Right renal pelvis (tissue), 4 donors: ENCODE data around the gene CARM1. TPM values are rescaled to one million over a fixed set of nuclear protein-coding genes. Genes with fewer than 3 reads are reported as not detected.

Experiments
- DNase-seq, 4 donors: peaks; one replicate each; pipeline ENCODE4 v3.0.0-alpha.2; 2013; ENCODE audit warnings: low read depth in 4 of 4, low spot score in 3 of 4, missing footprints in 1 of 4
- polyA plus RNA-seq, 4 donors: library from polyadenylated mRNA; unstranded; fragments of 120-200 nt; gene quantifications; one replicate each; pipeline ENCODE4 v1.2.1, GENCODE V29; 2013; ENCODE audit not compliant: insufficient read length in 4 of 4

The CARM1 gene
- polyA plus RNA-seq, 4 donors: 42.5 to 58.2 (median 45.3) TPM

DNA sequence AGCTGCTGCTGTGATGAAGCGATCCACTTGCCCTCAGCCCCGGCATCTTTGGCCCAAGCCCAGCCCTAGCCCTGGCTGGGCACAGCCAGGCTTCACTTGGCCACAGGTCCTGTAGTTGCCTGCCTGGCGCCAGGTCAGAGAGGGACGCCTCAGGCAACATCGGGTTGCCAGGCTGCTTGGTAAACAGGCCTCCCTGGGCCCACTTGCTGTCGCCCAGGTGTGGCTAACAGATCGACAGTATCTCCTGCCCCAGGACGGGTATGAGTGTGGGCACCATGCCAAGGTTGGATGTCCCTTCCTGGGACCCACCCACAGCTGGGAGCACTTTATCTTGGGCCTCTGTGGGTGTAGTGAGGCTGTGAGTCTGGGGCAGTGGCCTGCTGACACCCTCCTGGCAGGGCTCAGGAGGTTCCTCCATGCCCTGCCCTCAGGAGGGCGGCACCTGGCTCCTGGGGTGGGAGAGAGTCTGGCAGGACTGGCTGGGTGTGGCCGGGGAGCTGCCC lies 27.8 kb downstream of the CARM1 start:
- DNase-seq: no peak

DNA sequence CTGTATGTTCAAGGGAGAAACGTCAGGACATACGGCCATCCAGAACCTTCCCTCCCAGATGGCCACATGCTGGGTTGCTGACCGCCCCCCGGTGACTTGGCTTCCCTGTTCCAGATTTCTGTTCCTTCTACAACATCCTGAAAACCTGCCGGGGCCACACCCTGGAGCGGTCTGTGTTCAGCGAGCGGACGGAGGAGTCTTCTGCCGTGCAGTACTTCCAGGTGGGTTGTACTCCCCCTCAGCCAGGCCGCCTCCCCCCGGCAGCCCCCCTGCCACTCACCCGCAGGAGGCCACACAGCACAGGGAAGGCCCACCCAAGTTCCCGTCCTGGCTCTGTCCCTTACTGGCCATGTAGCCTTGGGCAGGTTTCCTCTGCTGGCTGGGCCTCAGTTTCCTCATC lies 36.6 kb downstream of the CARM1 start:
- no peak for DNase-seq

DNA sequence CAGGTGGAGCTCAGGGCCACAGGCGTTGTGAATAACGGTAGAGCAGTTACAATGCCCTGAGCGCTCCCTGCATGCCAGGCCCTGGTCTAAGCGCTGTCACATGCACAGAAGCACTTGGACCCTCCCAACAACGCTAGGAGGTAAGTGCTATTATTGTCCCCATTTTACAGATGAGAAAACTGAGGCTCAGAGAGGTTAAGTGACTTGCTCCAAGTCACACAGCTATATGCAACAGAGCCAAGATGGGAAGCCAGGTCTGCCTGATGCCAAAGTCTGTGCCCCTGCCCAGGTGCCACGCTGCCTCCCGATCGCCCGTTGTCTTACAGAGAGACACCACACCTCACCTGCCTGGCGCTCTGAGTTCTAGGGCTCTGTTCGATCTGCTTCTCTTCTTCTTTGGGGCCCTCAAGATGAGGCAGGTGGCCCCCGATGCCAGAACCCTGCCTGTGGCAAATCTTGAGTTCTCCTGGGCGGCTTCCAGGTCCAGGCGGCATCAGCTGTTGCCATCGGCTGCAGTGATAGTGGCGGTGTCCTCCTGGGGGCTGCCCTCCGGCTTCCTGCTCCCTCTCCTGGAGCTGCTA lies 37.1 kb downstream of the CARM1 start:
- no peak for DNase-seq

DNA sequence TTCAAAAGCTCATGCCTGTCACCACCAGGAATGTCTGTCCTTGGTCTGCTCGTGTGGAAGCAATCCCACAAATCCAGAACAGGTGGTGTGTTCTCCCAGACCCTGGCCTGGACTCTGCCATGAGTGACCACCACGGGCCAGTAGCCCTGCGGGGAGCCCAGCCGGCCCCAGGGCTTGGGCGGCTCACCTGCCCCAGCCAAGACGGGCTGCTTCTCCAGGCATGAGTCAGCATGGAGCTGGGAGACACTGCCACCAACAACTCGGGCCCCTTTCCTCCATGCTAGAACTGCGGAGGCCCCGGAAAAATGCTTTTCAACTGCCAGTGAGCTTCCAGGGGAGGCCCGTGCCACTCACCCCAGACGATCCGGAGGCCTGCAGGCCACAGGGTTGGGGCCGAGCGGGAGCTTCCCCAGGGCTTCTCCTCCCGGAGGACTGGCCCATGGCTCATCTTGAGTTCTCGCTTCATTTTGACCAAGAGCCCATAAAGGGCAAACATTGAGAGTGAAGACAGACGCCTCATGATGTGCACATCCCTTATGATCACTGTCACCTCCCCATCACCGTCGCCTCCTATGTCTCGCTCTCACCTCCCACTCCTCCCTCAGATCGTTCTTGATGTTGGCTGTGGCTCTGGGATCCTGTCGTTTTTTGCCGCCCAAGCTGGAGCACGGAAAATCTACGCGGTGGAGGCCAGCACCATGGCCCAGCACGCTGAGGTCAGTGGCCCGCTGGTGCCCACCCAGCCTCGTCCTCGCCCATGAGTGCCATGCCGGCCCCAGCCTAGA lies 40.4 kb downstream of the CARM1 start:
- no peak for DNase-seq

DNA sequence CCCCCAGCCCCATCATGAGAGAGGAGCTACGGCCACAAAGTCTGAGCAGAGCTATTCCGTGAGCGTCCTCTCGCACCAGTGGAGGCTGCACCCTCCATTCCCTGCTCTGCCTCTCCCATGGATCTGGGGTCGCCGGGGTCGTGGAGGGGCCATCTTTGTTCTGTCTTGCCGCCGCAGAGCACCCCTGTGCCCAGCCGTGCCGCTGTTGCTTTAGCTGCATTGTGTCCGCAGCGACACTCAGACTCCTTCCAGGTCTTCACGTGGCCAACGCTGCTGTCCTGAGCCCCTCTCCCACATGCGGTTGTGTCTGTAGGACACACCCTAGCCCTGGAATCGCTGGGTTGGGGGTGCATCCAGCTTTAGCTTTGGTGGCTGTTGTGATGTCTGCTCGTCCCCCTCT lies 41.3 kb downstream of the CARM1 start:
- no peak for DNase-seq

DNA sequence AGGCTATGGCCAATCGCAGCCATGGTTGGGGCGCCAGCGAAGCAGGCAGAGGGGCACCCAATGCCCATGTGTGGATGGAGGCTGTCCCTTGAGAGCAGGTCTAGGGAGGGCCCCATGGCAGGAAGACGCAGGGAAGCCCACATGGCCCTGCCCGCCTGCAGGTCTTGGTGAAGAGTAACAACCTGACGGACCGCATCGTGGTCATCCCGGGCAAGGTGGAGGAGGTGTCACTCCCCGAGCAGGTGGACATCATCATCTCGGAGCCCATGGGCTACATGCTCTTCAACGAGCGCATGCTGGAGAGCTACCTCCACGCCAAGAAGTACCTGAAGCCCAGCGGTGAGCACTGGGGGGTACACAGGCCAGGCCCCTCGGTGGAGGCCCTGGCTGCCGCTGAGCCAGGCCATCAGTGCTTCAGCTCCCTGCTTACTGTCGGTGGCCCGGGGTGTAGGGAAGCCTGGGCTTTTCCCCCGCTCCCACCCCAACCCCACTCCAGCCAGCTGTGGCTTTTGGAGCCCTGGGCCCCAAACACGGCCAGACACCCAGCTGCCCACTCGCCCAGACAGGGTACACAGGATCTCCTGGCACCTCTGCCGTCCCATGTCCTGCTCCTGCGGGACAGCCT lies 42.5 kb downstream of the CARM1 start:
- no peak for DNase-seq

DNA sequence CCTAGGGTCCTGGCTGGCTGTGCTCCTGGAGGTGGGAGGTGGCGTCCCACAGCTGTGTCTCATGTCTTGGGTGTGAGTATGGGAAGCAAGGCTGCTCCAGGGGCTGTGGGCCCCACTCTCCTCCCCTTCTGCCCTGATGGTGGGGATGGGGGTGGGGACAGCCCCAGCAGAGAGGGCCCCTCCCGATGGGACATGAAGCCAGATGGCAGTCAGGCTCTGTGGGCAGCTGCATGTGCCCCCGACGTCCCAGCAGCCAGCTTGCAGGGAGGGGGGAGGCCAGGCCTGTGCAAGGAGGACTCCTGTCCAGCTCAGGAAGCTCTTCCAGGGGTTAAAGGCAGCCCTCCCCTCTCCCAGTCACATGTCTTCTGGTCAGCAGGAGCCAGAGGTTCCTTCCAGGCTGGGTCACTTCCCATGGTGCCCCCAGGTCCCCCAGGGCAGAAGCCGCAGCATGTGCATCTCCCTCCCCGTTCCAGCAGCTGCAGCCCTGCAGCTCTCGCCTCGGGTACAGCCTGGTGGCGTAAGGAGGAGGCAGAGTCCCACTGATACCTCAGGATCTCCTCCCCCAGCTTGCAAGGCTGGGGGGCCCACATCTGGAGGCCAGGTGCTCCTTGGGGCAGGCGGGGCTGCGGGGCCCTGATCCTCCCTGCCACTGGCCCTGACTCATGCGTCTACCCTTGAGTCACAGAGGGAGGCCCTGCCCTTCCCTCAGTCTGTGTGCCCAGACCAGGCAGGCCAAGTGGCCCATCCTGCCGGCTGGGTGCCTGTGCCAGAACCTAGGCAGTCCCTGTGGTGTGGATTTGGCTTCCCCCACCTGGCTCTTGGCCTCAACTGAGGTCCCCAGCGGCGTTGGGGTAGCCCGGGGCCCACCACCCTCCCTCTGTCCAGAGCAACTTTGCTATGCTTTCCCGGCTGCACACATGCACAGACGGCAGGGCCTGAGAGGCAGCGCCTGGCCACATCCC lies 44.1 kb downstream of the CARM1 start:
- no peak for DNase-seq

DNA sequence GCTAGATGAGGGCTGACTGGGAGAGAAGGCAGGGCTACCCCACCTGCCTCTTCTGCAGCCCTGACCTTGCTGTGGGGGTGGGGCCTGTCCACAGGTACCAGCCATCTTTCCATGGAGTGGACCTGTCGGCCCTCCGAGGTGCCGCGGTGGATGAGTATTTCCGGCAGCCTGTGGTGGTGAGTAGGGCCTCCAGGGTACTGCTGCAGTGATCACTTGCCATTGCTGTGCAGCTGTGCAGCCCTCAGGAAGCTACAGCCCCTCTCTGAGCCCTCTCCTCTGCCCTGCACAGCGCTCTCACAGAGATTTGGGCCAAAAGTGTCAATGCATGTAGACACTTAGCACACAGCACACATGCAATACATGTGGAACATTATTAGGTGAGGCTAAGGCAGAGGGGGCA lies 45.2 kb downstream of the CARM1 start:
- no peak for DNase-seq

DNA sequence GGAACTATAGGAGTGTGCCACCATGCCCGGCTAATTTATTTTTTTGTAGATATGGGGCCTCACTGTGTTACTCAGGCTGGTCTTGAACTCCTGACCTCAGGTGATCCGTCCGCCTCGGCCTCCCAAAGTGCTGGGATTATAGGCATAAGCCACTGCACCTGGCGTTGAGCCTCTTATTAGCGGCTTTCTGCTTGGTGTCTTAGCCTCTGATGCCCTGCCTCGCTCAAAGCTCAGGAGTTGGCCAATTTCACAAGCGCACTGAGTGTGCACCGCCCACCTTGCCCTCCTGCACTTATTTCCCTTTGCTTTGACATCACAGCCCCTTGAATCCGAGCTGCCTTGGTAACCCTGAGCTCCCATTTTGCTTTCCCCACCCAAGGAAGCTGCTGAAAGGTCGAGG lies 47.0 kb downstream of the CARM1 start:
- no peak for DNase-seq

DNA sequence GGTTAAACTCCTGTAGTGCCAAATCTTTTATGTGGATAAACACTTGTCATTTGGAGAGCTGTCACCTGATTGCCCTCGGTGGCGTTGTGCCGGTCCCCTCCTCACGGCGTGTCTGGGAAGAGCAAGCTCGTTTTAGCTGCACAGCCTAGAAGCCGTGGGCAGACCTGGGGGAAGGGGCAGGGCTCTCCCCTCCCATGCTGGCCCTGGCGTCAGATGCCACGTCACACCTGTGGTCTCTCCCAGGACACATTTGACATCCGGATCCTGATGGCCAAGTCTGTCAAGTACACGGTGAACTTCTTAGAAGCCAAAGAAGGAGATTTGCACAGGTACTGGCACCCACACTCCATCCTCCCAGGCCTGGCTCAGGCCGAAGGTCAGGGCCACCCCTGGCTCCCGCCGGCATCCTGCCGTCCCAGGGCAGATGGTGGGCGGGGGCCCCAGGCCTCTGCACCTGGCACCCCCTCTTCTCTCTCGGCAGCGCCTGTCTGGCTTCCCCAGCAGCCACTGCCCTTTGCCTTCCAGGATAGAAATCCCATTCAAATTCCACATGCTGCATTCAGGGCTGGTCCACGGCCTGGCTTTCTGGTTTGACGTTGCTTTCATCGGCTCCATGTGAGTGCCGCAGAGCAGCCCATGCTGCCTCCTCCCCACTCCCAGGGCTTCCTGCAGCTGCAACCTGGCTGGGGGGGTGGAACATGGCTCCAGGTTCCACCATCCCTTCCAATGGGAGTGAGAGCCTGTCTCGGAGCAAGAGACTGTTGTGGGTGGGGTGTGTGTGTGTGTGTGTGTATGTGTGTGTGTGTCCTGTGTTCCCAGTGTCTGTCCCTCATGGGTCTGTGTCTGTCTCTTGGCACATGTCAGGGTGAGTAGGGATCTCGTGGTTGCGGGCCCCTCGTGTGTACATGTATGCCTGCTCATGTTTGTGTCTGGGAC lies 48.3 kb downstream of the CARM1 start:
- DNase-seq: no peak

DNA sequence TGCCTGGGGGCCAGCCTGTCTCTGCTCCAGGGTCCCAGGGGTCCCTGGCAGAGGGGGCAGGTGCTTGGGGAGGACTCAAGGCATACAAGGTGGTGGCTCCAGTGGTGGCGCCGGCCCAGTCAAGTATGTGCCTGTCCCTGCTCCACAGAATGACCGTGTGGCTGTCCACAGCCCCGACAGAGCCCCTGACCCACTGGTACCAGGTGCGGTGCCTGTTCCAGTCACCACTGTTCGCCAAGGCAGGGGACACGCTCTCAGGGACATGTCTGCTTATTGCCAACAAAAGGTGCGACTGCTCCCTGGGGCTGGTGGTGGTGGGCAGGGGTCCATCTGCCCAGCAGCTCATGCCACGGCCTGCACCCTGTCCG lies 48.9 kb downstream of the CARM1 start:
- DNase-seq: no peak

DNA sequence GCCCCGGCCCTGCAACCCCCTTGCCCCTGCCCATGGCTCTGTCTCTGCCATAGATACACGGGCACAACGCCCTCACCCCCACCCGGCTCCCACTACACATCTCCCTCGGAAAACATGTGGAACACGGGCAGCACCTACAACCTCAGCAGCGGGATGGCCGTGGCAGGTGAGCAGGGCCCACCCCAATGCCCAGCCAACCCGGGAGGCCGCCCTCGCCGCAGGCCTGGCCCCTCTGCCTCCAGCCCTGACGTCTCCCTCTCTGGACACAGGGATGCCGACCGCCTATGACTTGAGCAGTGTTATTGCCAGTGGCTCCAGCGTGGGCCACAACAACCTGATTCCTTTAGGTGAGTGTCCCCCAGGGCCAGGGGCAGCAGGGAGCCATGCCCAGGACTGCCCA lies 49.4 kb downstream of the CARM1 start:
- no peak for DNase-seq

DNA sequence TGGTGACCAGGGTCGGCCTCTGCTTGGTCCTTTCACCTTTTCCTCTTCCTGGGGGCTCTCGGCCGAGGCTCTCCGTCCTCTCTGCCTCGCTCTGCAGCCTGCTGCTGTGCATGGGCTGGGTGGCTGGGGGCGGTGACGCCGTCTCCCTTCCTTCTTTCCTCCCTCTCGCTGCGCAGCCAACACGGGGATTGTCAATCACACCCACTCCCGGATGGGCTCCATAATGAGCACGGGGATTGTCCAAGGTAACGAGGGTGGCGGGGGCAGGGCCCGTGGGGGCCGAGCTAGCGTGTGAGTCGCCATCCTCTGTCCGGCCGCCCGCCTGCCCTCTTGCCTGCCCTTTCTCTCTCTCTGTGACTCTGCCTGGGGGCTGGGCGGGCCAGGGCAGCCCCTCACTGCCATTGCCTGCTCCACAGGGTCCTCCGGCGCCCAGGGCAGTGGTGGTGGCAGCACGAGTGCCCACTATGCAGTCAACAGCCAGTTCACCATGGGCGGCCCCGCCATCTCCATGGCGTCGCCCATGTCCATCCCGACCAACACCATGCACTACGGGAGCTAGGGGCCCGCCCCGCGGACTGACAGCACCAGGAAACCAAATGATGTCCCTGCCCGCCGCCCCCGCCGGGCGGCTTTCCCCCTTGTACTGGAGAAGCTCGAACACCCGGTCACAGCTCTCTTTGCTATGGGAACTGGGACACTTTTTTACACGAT lies 50.0 kb downstream of the CARM1 start:
- no peak for DNase-seq

DNA sequence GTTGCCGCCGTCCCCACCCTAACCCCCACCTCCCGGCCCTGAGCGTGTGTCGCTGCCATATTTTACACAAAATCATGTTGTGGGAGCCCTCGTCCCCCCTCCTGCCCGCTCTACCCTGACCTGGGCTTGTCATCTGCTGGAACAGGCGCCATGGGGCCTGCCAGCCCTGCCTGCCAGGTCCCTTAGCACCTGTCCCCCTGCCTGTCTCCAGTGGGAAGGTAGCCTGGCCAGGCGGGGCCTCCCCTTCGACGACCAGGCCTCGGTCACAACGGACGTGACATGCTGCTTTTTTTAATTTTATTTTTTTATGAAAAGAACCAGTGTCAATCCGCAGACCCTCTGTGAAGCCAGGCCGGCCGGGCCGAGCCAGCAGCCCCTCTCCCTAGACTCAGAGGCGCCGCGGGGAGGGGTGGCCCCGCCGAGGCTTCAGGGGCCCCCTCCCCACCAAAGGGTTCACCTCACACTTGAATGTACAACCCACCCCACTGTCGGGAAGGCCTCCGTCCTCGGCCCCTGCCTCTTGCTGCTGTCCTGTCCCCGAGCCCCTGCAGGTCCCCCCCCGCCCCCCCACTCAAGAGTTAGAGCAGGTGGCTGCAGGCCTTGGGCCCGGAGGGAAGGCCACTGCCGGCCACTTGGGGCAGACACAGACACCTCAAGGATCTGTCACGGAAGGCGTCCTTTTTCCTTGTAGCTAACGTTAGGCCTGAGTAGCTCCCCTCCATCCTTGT lies 50.7 kb downstream of the CARM1 start:
- no peak for DNase-seq

DNA sequence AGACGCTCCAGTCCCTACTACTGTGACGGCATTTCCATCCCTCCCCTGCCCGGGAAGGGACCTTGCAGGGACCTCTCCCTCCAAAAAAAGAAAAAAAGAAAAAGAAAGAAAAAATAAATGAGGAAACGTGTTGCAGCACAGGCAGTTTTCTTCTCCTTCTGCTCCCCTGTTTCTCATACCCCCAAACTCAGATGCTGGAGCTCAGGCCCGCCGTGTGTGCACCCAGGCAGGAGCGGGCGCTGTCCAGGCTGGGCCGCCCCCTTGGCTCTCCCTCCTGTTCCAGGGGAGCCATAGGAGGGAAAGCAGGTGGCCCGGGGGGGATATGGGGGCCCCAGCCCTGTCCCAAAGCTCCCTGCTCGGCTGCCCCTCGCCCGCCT lies 51.3 kb downstream of the CARM1 start:
- no peak for DNase-seq

DNA sequence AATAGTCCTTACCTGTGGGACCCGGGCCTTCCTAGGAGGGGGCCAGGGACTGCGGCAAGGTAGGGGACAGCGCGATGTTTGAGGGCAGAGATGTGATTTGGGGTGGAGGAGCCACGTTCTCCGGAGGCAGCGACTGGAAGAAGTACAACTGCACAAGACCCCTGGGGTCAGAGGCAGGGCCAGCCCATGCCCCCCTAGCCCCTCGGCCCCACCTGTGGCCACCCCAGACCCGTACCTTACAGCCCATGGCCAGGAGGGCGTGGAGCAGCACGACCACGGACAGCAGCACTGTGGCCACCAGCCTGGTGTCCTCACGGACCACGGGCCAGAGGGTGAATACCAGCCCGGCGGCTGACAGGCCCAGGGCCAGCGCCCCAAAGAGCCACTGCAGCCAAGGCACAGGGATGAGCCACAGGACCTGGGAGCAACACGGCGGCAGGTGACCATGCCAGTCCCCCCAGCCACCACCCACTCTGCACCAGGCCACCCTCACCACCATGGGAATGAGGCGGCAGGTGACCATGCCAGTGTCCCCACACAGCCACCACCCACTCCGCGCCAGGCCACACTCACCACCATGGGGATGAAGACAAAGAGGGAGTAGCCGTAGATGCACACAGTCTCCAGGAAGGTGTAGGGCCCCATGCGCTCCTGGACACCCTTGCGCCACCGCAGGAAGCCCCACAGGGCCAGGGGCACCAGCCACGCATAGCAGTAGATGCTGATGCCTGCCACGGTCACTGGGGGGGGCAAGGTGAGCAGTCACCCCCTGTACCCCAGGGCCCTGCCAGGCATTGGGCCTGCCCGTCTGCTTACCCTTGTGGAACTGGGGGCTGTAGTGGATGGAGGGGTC lies 52.1 kb downstream of the CARM1 start:
- no peak for DNase-seq

DNA sequence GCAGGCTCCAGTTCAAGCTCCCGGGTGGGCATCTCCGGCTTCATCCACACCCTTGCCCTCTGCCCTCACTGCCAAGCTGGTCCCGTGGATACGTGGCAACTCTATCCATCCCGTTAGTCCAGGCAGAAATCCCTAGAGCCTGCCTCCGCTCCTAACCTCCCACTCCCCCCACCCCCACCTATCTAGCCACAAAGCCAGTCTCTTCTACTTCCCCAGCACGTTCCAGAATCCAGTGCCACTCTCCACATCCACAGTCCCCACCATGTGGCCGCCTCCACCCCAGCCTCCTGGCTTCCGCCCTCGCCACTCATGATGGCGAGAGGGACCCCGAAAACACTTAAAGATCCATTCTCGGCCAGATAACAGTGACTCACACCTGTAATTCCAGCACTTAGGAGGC lies 53.2 kb downstream of the CARM1 start:
- no peak for DNase-seq
